C4-2B (cell line): ENCODE measurements around the gene RNPEP.

Experiments used
- H3K27ac ChIP-seq: fragments of 450-650 bp; 2 replicates; pipeline ENCODE4 v1.5.1; 2017
- CTCF ChIP-seq: fragments of 450-650 bp; conservative IDR thresholded peaks from 2 replicates; pipeline ENCODE4 v1.5.1; 2017; ENCODE audit warnings: mild to moderate bottlenecking
- ZFX ChIP-seq: fragments of 450-650 bp; IDR thresholded peaks from 2 replicates; pipeline ENCODE4 v1.6.1; 2017

RNPEP gene

DNA sequence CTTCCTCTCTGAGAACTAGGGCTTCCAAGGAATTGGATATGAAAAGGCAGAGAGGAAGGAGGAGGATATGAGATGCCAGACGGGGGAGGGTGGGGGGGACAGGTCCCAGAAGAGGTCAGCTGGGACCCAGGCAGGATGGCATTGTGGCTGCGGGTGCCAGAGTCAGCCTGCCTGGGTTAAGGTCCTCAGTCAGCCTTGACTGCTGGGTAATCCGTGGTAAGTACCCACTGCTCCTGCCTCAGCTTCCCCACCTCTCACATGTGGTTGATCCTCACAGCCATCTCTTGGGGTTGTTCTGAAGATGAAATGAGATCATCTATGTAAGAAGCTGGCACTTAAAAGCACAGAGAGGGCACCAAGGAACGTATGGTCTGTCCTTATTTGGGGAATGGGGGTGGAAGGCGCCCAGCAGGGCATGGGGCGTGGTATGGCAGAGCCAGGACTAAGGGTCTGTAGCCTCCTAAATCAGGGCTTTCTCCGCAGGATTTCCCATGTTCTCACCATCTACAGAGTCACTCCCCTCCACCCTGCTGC is 51.8 kb downstream of the RNPEP start:
- TF ChIP-seq CTCF, result no peak
- TF ChIP-seq ZFX, result no peak
- H3K27ac ChIP-seq, result peak overlapping the region; percentile 51

- H3K27ac ChIP-seq, result peak overlapping the region; percentile 51
- TF ChIP-seq ZFX (no peak), CTCF (no peak)
These were observed 52.4 kb downstream of the RNPEP start for GRCh38 chr1:202034683-202035462.

GRCh38 chr1:202036595-202037387 is 54.3 kb downstream of the RNPEP start:
- H3K27ac ChIP-seq, result no peak overlapping the region
- no peak for TF ChIP-seq CTCF
- TF ChIP-seq ZFX, result no peak

DNA sequence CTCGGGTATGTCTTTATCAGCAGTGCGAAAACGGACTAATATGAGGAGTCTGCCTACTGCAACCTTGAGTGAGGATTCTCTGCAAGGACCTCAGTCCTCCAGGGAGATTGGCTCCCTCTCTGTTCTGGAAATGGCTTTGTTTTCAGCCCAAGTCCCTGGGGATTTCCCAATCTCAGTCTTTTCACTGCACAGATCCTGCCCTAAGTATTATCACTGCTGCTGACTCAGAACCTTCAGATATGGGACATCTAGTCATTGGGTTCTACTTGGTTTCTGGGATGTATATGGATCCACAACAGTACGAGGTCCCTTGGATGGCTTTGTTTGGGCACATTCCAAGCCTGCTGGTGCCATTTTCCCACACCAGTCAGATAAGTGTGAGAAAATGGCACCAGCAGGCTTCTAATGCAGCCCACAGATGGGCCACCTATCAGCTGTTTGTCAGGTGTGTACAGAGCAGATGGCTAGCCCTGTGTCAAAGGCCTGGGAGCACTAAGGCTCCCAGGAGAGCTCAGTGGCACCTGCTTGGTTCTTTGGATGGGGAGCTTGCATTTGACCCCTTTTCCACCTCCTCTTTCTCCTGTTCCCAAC is 55.4 kb downstream of the RNPEP start:
- no peak for TF ChIP-seq ZFX
- TF ChIP-seq CTCF, result no peak
- H3K27ac ChIP-seq, result no peak overlapping the region

DNA sequence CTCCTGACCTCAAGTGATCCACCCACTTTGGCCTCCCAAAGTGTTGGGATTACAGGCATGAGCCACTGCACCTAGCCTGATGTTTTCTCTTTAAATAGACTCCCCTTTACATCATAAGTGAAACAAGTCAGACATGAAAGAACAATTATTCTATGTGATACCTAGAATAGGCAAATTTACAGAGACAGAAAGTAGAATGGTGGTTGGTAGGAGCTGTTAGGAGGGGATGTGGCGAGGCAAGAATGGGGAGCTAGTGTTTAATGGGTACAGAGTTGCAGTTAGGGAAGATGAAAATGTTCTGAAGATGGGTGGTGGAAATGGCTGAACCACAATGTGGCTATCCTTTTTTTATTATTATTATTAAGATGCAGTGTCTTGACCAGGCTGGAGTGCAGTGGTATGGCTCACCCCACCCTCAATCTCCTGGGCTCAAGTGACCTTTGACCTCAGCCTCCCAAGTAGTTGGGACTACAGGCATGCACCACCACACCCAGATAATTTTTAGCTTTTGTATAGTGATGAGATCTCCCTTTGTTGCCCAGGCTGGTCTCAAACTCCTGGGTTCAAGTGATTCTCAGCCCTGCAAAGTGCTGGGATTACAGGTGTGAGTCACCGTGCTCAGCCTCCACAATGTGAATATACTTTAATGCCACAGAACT is 56.4 kb downstream of the RNPEP start:
- TF ChIP-seq ZFX (no peak), CTCF (no peak)
- no peak overlapping the region for H3K27ac ChIP-seq

DNA sequence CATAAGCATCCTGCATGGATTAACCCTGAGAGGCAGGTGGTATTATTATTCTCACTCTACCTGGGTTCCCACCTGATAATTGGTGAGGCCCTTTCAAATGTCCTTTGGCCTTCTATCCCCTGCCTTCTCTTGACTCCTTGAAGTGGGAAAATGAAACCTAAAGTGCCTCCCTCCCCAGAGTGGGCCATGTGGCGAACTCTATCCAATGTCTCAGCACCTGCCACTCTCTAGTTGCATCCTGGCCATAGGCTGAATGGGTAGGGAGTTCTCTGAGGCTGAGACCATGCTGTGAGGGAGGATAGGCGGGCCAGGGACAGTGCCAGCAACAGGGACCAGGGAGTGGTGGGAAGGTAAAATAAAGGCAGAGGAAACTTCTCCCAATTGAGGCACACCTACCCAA is 63.3 kb downstream of the RNPEP start:
- peak overlapping the region; percentile 57 for H3K27ac ChIP-seq
- TF ChIP-seq CTCF (no peak), ZFX (no peak)
